GM21717 (cell line): ENCODE measurements around the gene NOL12.
"Not testable (repeated sequence)": the region's sequence is repeated elsewhere in the genome, so short reads cannot be mapped to it uniquely, and the experiment has no call there.

Experiments used
- ATAC-seq: cut with Tn5 transposase; IDR thresholded peaks from one replicate; pipeline ENCODE4 v1.9.1; 2021; ENCODE audit warnings: mild to moderate bottlenecking, moderate library complexity; ENCODE audit not compliant: unreplicated experiment

The NOL12 gene

GRCh38 chr22:37710675-37711074 is 24.5 kb downstream of the NOL12 start:
- ATAC-seq: no peak

- ATAC-seq: no peak
Measured at GRCh38 chr22:37711490-37711889, 25.3 kb downstream of the NOL12 start.

DNA sequence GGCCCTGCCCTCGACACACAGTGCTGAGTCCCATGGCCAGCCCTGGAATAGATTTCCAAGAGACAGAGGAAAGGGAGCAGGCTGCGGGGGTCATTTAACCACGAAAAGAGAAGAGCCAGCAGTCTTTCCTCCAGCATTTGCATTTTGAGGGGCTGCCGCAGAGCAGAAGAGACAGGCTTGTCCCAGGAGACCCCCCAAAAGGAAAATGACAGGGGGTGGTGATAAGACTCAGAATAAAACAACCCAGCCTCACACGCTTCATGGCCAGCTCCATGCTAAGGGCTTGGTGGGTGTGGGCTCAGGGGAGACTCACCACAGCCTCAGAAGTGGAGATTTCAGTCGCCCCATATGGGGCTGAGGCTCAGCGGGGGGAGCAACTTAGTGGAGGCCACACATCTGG is 27.6 kb downstream of the NOL12 start:
- no peak for ATAC-seq

GRCh38 chr22:37714634-37715033 is 28.5 kb downstream of the NOL12 start:
- ATAC-seq: no peak

GRCh38 chr22:37715760-37716159 is 29.6 kb downstream of the NOL12 start:
- ATAC-seq: no peak

DNA sequence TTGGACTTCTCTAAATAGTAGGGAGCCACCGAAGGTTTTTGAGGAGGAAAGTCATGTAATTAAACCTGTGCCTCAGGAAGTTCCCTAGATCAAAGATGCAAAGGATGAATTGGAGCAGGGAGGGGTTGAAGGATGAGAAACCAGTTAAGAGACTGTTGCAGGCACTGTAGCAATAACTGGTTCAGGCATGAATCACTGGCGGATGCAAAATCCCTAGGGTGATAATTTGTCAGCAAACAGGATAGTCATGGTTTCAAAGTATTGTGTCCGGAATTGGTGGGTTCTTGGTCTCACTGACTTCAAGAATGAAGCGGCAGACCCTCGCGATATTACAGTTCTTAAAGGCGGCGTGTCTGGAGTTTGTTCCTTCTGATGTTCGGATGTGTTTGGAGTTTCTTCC is 30.6 kb downstream of the NOL12 start:
- no peak for ATAC-seq

DNA sequence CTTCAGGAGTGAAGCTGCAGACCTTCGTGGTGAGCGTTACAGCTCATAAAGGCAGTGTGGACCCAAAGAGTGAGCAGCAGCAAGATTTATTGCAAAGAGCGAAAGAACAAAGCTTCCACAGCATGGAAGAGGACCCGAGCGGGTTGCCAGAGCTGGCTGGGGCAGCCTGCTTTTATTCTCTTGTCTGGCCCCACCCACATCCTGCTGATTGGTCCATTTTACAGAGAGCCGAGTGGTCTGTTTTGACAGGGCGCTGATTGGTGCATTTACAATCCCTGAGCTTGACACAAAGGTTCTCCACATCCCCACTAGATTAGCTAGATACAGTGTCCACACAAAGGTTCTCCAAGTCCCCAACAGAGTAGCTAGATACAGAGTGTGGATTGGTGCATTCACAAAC is 31.1 kb downstream of the NOL12 start:
- not testable (repeated sequence) for ATAC-seq

- not testable (repeated sequence) for ATAC-seq
Measured at GRCh38 chr22:37717746-37718305, 31.7 kb downstream of the NOL12 start.

GRCh38 chr22:37725551-37726240 is 39.6 kb downstream of the NOL12 start:
- ATAC-seq: no peak

GRCh38 chr22:37726241-37726887 is 40.2 kb downstream of the NOL12 start:
- no peak for ATAC-seq

GRCh38 chr22:37728620-37729019 is 42.5 kb downstream of the NOL12 start:
- ATAC-seq: no peak

- ATAC-seq: no peak
Measured at GRCh38 chr22:37731804-37732471, 45.8 kb downstream of the NOL12 start.

GRCh38 chr22:37732699-37733607 is 46.8 kb downstream of the NOL12 start:
- no peak for ATAC-seq

GRCh38 chr22:37733625-37734401 is 47.7 kb downstream of the NOL12 start:
- no peak for ATAC-seq

DNA sequence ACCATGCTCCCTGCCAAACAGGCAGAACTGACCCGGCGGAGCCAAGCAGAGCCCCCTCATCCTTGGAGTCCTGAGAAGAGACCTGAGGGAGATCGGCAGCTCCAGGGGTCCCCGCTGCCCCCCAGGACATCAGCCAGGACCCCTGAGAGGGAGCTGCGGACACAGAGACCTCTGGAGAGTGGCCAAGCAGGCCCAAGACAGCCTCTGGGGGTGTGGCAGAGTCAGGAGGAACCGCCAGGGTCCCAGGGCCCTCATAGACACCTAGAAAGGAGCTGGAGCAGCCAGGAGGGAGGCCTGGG is 48.2 kb downstream of the NOL12 start:
- ATAC-seq: no peak

DNA sequence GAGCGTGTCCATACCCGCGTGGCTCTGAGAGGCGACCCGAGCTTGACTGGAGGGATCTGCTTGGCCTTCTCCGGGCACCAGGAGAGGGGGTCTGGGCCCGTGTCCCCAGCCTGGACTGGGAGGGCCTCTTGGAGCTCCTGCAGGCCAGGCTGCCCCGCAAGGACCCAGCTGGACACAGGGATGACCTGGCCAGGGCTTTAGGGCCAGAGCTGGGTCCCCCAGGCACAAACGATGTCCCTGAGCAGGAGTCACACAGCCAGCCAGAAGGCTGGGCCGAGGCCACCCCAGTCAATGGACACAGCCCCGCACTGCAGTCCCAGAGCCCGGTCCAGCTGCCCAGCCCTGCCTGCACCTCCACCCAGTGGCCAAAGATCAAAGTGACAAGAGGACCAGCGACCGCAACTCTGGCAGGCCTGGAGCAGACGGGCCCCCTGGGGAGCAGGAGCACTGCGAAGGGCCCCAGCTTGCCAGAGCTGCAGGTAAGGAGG is 48.9 kb downstream of the NOL12 start:
- ATAC-seq: no peak

DNA sequence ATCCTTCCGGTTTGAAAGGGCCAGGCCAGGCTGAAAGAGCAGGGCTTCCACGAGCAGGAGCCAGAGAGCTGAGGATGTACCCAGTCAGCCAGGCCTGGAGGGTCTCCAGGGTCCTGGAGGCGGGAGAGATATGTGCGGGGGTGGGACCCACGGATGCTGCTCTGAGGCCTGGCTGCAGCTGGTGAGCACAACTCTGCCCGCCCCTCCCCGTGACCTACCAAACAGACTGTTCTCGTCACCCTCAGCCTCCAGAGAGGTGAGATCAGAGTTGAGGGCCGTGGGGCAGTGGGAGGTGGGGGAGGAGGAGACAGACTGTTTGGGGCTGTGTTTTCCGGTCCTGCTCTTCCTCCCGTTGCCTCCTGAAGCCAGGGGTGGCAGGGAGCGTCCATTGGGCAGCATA is 52.9 kb downstream of the NOL12 start:
- ATAC-seq: no peak

GRCh38 chr22:37739611-37740049 is 53.5 kb downstream of the NOL12 start:
- no peak for ATAC-seq

GRCh38 chr22:37740455-37741311 is 54.5 kb downstream of the NOL12 start:
- ATAC-seq: no peak
